NCI-H526 (cell line): ENCODE results near the gene CCDC14.
A peak's percentile ranks its signal among the peaks of the same experiment; 100 is the strongest.
"Not testable (repeated sequence)": the region's sequence is repeated elsewhere in the genome, so short reads cannot be mapped to it uniquely, and the experiment has no call there.

Experiments used
- DNase-seq, 2 experiments: peaks; one replicate each; lab custom pipeline; 2025; lab: John Stamatoyannopoulos, UW

The CCDC14 gene

GRCh38 chr3:123907720-123908119 is 53.3 kb downstream of the CCDC14 start:
- peak in 1 of 2 experiments; percentile 6 for DNase-seq

- no peak for DNase-seq
These were observed 61.6 kb downstream of the CCDC14 start for GRCh38 chr3:123899300-123899865.

GRCh38 chr3:123893012-123893411 is 68.0 kb downstream of the CCDC14 start:
- DNase-seq: no peak

- no peak for DNase-seq
These were observed 68.8 kb downstream of the CCDC14 start for GRCh38 chr3:123892195-123892594.

- not testable (repeated sequence) for DNase-seq
These were observed 70.0 kb downstream of the CCDC14 start for GRCh38 chr3:123890991-123891390.

- DNase-seq: not testable (repeated sequence)
These were observed 70.9 kb downstream of the CCDC14 start for GRCh38 chr3:123890162-123890561.

GRCh38 chr3:123884993-123885392 is 76.0 kb downstream of the CCDC14 start:
- DNase-seq: no peak

- peak; percentile 78 to 96 for DNase-seq
These were observed 76.7 kb downstream of the CCDC14 start, which contains the start of gene MYLK for GRCh38 chr3:123884203-123884831. TSS of gene MYLK (minus strand) at chr3:123884332. CDS start at chr3:123793841, 90,491 bp downstream.

GRCh38 chr3:123883701-123884202 is 77.3 kb downstream of the CCDC14 start:
- DNase-seq: no peak

- peak in 1 of 2 experiments; percentile 8 for DNase-seq
These were observed 77.9 kb downstream of the CCDC14 start for GRCh38 chr3:123883111-123883510.

- peak in 1 of 2 experiments; percentile 28 for DNase-seq
These were observed 79.3 kb downstream of the CCDC14 start for GRCh38 chr3:123881771-123882170.

- DNase-seq: peak; percentile 28 to 61
These were observed 79.9 kb downstream of the CCDC14 start for GRCh38 chr3:123880998-123881561.

- no peak for DNase-seq
These were observed 82.2 kb downstream of the CCDC14 start for GRCh38 chr3:123878807-123879206.

- DNase-seq: no peak
These were observed 83.1 kb downstream of the CCDC14 start for GRCh38 chr3:123877965-123878364.

- DNase-seq: no peak
These were observed 83.6 kb downstream of the CCDC14 start for GRCh38 chr3:123877466-123877865.

GRCh38 chr3:123876858-123877257 is 84.2 kb downstream of the CCDC14 start:
- no peak for DNase-seq

GRCh38 chr3:123872621-123873020 is 88.4 kb downstream of the CCDC14 start:
- no peak for DNase-seq

GRCh38 chr3:123871946-123872345 is 89.1 kb downstream of the CCDC14 start:
- DNase-seq: no peak

- DNase-seq: no peak
These were observed 91.0 kb downstream of the CCDC14 start for GRCh38 chr3:123870033-123870432.

GRCh38 chr3:123869165-123869564 is 91.9 kb downstream of the CCDC14 start:
- DNase-seq: no peak

- no peak for DNase-seq
These were observed 96.3 kb downstream of the CCDC14 start for GRCh38 chr3:123864706-123865105.
